Fibroblast of pulmonary artery (primary cell): Measurements from ENCODE around the gene MAGI2.
"Not testable (repeated sequence)": the region's sequence is repeated elsewhere in the genome, so short reads cannot be mapped to it uniquely, and the experiment has no call there.

ENCODE experiments used
- DNase-seq: peaks from one replicate; pipeline ENCODE4 v3.0.0-alpha.2; 2010; ENCODE audit warnings: low read depth
- H3K4me3 ChIP-seq: replicated peaks from 2 replicates; pipeline ENCODE4 v1.5.1; 2011; ENCODE audit warnings: low read depth, mild to moderate bottlenecking, control low read depth, low read length, moderate library complexity
- TF ChIP-seq, protein P1 (sequence below): IDR thresholded peaks from 2 replicates; pipeline ENCODE4 v1.5.1; 2011; ENCODE audit warnings: mild to moderate bottlenecking, control low read depth, low read length, inconsistent platforms; ENCODE audit errors: missing control alignments

Gene MAGI2

DNA sequence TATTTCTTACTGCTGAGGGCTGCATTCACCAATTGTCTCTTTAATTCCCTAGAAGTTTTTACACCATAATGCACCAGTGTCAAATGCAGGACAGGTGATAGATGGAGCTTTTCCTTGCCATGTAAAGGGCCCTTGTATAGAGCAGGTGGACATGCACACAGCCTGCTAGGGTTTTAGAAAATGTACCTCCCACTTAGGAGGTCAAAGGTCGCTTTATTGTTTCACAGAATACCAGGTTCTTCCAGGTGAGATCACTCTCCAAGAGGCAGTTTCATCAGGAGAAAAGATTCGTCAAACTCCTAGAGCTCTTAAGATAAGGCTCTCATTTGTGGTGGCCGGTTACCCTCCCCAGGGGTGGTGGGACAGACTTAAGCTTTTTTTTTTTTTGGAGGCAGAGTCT, 1439.1 kb downstream of the MAGI2 start:
- H3K4me3 ChIP-seq, result no peak overlapping the region
- DNase-seq, result no peak
- TF ChIP-seq, protein P1, sequence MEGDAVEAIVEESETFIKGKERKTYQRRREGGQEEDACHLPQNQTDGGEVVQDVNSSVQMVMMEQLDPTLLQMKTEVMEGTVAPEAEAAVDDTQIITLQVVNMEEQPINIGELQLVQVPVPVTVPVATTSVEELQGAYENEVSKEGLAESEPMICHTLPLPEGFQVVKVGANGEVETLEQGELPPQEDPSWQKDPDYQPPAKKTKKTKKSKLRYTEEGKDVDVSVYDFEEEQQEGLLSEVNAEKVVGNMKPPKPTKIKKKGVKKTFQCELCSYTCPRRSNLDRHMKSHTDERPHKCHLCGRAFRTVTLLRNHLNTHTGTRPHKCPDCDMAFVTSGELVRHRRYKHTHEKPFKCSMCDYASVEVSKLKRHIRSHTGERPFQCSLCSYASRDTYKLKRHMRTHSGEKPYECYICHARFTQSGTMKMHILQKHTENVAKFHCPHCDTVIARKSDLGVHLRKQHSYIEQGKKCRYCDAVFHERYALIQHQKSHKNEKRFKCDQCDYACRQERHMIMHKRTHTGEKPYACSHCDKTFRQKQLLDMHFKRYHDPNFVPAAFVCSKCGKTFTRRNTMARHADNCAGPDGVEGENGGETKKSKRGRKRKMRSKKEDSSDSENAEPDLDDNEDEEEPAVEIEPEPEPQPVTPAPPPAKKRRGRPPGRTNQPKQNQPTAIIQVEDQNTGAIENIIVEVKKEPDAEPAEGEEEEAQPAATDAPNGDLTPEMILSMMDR, result no peak

DNA sequence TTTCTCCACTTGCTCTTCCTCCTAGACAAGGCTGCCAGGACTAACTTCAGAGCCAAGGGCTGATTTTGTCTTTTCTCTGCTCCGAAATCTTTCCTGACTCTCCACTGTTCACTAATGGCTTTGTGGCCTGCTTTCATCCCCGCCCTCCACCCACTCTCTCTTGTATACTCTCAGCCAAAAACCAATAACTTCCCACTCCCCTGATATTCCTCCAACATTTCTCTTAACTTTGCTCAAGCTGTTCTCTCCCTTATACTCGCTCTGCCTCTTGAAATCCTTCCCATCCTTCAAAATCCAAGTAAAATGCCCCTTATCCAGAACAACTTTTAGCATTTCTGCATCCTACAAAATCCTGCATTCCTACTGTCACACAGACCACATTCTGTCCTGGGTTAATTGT, 1440.1 kb downstream of the MAGI2 start:
- TF ChIP-seq, protein P1, result no peak
- H3K4me3 ChIP-seq, result no peak overlapping the region
- DNase-seq, result no peak

DNA sequence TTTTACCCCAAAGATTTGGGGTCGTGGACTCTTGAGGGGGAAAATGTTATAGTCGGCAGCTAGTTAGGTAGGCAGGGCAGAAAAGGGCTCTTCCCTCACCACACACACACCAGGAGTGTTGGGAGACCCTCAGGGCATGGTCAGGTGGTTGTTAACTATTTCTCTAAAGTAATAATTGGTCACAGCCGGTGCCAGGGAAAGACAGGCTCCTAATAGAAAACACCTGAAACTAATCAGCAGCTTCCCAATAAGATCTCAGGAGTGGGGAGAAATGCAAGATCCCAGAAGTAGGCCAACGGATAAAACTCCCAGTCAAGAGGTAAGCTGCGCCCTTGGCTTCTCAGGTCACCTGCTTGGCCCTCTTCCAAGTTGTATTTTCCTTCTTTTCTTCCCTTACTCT, 1441.8 kb downstream of the MAGI2 start:
- no peak for DNase-seq
- TF ChIP-seq, protein P1, result no peak
- no peak overlapping the region for H3K4me3 ChIP-seq

GRCh38 chr7:78007231-78007630, 1446.2 kb downstream of the MAGI2 start:
- H3K4me3 ChIP-seq, result no peak overlapping the region
- TF ChIP-seq, protein P1, result no peak
- DNase-seq, result no peak

DNA sequence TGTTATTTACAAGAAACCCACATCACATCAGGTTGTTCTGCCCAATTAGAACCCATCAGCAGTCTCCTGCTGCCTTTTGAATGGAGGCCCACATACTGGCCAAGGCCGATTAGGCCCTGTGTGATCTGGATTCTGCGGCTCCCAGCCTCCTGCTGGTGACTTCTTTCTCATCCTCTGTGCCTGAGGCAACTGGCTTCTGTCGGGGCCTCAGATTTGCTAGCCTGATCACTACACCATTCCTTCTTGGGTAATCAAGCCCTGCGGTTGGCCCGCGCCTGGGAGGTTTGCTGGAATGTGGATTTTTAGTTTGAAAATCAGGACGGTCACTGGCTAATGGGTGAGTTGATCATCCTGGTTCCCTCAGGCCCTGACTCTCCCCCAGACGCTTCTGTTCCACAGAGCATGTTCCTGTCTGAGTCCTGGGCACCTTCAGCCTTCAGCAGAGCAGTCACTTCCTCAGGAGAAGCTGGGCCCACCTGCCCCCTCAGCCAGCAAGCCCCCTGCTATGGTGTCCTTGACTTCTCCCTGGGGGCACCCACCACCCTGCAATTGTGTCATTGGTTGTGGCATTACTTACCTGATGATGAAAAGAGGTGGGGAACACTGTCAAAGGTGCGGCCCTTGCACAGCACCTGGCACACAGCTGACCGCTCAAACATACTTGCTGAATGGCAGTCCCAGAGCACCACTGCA, 1447.3 kb downstream of the MAGI2 start:
- no peak overlapping the region for H3K4me3 ChIP-seq
- DNase-seq, result no peak
- TF ChIP-seq, protein P1, result no peak

DNA sequence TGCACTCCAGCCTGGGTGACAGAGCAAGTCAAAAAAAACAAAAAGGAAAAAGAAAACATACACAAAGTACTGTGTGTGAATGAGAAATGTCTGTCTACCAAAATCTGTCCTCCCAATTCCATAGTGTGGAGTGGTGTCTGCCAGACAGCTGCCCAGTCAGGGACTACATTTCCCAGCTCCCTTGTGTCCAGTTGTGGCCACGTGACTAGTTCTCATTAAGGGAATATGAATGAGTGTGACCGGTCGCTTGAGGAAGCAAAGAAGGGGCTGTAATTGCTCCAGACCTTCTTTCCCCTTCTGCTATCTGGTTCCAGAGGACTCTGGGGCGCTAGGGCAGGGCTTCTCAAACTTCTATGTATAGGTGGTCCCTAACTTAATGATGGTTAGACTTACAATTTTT, 1450.8 kb downstream of the MAGI2 start:
- no peak overlapping the region for H3K4me3 ChIP-seq
- no peak for DNase-seq
- TF ChIP-seq, protein P1, result no peak

DNA sequence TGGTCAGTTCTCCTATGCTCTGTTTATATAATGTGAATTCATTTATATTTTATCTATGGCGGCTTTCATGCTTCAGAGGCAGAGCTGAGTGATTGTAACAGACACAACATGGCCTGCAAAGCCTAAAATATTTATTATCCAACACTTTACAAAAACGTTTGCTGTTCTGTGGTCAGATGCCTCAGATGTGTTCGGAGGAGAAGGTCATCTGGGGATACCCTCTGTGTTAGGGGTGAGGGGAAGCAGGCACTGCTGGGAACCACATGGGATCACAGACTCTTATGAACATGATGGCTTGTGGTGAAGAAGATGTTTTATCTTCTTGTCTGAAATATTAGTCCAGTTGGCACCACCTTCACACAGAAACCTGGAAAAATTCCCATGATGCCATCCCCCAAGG, 1451.4 kb downstream of the MAGI2 start:
- TF ChIP-seq, protein P1, result no peak
- no peak overlapping the region for H3K4me3 ChIP-seq
- DNase-seq, result no peak

- not testable (repeated sequence) for H3K4me3 ChIP-seq, DNase-seq
Observed at GRCh38 chr7:77999168-77999567, 1454.3 kb downstream of the MAGI2 start.
